DMS153 (cell line): Measurements from ENCODE around the gene PSMD6.

ENCODE experiments used
- DNase-seq: peaks from one replicate; lab custom pipeline; 2025; lab: John Stamatoyannopoulos, UW

PSMD6 gene

GRCh38 chr3:64023187-64023860 lies at the start of gene PSMD6:
TSS of gene PSMD6 (minus strand) at chr3:64023494. CDS start at chr3:64023419, 75 bp downstream.
- DNase-seq = peak; percentile 10

GRCh38 chr3:64072126-64072525 lies 48.8 kb upstream of the PSMD6 start:
- no peak for DNase-seq

- no peak for DNase-seq
Measured at GRCh38 chr3:64070704-64071103, 47.4 kb upstream of the PSMD6 start.

- no peak for DNase-seq
Measured at GRCh38 chr3:64067506-64068346, 44.4 kb upstream of the PSMD6 start.

- DNase-seq = no peak
Measured at GRCh38 chr3:64064804-64065203, 41.5 kb upstream of the PSMD6 start.

GRCh38 chr3:64063983-64064438 lies 40.7 kb upstream of the PSMD6 start:
- no peak for DNase-seq

GRCh38 chr3:64063207-64063982 lies 40.1 kb upstream of the PSMD6 start:
- no peak for DNase-seq

- DNase-seq = no peak
Measured at GRCh38 chr3:64061628-64062027, 38.3 kb upstream of the PSMD6 start.

DNA sequence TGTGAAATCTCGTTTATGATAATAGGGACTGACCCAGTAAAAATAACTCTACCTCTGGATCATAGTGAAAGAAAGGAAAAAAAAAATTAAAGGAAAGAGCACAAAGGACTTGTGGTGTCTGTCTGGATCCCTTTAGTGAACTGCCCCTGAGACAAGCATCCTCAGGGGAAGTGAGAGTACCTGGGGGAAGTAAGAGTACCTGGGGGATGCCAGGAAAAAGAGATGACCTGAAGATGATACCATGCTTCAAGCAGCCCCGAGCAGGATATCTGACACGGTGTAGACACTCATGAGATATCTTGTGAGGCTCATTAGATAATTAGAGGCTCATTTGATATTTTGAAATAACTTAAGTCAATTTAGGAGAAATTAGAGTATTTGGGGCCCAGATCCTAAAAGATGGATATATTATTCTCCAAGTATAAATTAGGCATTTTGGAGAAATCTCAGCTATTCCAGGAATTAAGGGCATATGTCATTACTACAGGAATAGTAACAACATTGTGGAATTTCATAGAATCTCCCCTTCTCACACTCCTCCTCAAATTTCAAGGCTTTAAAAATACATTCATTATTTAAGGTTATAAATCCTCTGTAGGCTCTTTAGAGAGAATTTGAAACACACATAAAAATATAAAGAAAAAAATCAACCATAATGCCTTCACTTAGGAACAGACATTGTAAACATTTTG lies 36.3 kb upstream of the PSMD6 start:
- no peak for DNase-seq

- DNase-seq = no peak
Measured at GRCh38 chr3:64058566-64058965, 35.3 kb upstream of the PSMD6 start.

GRCh38 chr3:64057231-64057630 lies 33.9 kb upstream of the PSMD6 start:
- no peak for DNase-seq

DNA sequence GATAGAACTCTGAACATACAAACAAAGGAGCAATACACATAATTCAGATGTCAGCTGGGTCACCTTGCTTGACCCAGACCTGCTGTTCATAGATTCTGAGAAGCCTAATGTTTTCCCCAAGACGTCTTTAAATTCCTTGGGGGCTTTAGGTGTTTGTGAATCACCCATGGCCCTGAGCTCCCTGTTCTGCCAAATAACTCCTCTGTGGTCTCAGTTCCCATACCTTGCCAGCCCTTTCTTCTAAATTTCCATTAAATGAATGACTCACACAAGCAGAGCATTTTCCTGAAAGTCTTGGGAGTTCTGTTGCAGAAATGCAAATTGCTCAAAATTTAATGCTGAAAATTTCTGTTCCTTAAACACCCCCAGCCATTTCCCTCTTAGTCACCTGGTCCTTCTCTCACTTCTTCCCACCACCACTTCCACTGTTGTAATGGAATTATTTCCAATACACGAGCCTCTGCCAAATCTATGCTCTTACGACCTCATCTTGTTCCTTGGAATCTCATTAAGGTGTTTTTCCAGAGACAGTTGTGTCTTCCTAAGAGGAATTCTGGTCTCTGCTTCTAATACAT lies 33.4 kb upstream of the PSMD6 start:
- no peak for DNase-seq

DNA sequence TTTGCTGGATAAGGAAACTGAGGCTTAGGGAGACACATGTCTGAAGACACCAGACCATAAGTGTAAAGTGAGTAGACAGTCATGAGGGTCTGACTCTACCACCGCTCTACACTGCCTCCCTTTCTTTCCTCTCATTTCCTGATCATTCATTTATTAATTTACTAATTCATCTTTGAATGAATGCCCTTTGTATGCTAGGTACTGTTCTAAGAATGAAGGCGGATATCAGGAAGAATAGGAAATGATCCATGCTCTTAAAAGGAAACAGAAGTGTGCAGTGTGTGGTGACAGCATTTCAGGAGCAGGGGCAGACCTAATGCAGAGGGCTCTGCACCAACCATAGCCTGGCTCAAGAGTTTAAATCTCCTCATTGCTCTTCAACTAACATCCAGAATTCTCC lies 31.8 kb upstream of the PSMD6 start:
- DNase-seq = no peak

GRCh38 chr3:64054488-64054887 lies 31.2 kb upstream of the PSMD6 start:
- DNase-seq = no peak

DNA sequence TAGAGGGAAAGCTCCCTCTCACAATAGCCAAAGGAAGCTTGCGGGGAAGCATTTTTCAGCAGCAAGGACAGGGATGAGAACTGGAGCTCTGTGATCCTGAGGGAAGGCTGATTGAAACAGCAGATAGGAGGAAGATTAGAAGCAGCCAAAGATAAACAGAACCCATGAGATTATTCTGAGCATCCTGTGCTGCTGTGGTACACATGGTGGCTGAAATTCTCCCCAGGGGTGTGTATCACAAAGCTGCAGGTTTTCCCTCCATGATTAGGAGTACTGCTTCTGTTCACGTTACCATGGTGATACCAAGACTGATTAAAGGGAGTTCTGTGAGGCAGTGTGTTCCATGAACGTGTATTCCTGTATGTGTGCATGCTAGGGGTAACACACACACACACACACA lies 30.3 kb upstream of the PSMD6 start:
- DNase-seq = no peak

- no peak for DNase-seq
Measured at GRCh38 chr3:64053117-64053516, 29.8 kb upstream of the PSMD6 start.

GRCh38 chr3:64049832-64050231 lies 26.5 kb upstream of the PSMD6 start:
- DNase-seq = no peak

- DNase-seq = no peak
Measured at GRCh38 chr3:64049136-64049535, 25.8 kb upstream of the PSMD6 start.

DNA sequence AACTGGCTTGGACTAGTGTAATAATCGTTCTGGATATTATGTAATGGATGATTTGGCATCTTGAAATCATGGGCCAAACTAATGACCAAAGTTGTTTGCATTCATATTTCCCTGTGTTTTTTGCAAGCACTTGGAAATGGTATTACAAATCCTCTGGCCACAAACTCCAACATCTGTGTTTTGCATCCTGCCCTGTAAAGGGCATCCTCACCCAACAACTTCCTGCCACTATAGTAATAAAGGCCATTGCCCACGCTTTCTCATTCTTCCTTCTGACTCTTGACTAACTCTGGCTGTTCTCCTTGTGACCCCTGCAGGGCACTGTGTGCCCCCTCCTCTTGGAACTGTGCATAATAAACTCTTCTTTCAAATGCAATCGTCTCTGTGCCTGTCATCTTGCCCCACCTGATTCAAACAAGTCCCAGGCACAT lies 25.4 kb upstream of the PSMD6 start:
- no peak for DNase-seq

DNA sequence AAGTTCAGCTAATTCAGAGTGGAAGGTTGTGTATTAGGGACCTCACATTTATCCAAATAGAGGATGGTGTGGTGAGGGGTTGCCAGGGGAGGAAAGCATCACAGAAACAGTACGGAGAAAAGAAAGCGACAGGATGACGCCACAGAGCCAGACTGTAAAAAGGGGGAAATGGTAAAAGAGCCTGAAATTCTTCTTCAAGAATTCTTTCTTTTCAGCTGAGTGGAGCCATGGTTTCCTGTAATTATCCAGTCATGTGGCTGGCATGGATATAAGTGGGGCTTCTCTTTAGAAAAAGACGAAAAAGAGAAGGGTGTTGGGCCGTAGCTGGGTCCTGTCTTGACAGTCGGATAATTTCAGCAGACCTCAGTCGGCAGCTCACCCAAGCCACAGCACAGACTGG lies 24.5 kb upstream of the PSMD6 start:
- DNase-seq = no peak

DNA sequence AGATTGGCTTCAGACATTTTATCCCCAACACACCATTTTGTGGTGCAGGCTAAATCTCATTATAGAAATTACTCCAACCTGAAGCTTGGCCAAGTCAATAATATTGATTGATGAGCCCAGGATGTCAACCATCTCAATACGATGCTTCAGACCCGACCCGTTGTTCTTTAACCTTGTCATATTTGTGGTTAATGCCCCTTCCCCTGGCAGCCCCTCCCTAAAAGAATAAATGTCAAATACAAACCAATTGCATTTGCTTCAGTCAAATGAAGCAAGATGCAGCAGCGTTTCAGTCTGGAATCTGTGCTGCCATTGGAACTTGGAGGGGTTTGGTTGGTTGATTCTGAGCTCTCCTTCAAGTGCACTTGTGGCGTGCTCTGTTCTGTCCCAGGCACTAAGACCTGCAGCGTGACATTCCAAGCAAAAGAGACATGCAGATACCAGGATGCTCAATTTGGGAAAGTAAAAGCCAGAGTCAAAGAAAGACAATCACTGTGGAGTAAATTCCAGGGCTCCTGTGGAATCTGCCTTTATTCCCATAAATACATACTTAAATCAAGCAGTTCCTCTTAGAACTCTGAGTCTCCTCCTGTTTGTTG lies 23.8 kb upstream of the PSMD6 start:
- DNase-seq = no peak
